IMR-90 (cell line): ENCODE results near the gene PAFAH1B1. TPM values are rescaled to one million over a fixed set of nuclear protein-coding genes. Genes with fewer than 3 reads are reported as not detected.

ENCODE experiments used
- ATAC-seq: fragments of 200-7000 bp; cut with Tn5 transposase; 2 replicates; pipeline ENCODE4 v1.9.1; 2020; ENCODE audit warnings: low read depth, mild to moderate bottlenecking, moderate library complexity
- BruUV-seq: library from RNA; stranded (reverse); fragments of 400-500 nt; replicated peaks from 2 replicates; lab custom pipeline; 2021; lab: Mats Ljungman, UMichigan
- CTCF ChIA-PET: fragments of 300-600 bp; formaldehyde crosslinking; extraction: SDS; loops from one replicate; lab custom pipeline; 2021; ENCODE audit warnings: antibody characterized with exemption; lab: Yijun Ruan, JAX
- POLR2A ChIA-PET: fragments of 300-600 bp; sonication (Branson Sonifier 250); formaldehyde crosslinking; loops from one replicate; lab custom pipeline; 2022; ENCODE audit warnings: antibody characterized with exemption; ENCODE audit not compliant: unreplicated experiment; lab: Charles Lee
- DNase-seq: peaks from one replicate; pipeline ENCODE4 v3.0.0; 2013
- H2AFZ ChIP-seq: replicated peaks from 2 replicates; pipeline ENCODE3; 2013; ENCODE audit warnings: low read length, mild to moderate bottlenecking; ENCODE audit not compliant: poor library complexity
- H2AK5ac ChIP-seq: 2 replicates; pipeline ENCODE4 v1.6.1; 2013; ENCODE audit warnings: low read depth, low read length, inconsistent platforms
- H2AK9ac ChIP-seq: replicated peaks from 2 replicates; pipeline ENCODE3; 2013; ENCODE audit warnings: mild to moderate bottlenecking, low read depth, low read length, moderate library complexity; ENCODE audit not compliant: poor library complexity
- H2BK120ac ChIP-seq: 2 replicates; pipeline ENCODE4 v1.6.1; 2013; ENCODE audit warnings: low read depth, low read length, inconsistent platforms
- H2BK15ac ChIP-seq: 3 replicates; pipeline ENCODE4 v1.6.1; 2013; ENCODE audit warnings: low read depth, low read length, inconsistent platforms
- H2BK20ac ChIP-seq: 2 replicates; pipeline ENCODE4 v1.6.1; 2013; ENCODE audit warnings: low read depth, mild to moderate bottlenecking, inconsistent platforms, low read length, moderate library complexity
- H2BK5ac ChIP-seq: 2 replicates; pipeline ENCODE4 v1.6.1; 2013; ENCODE audit warnings: mild to moderate bottlenecking, low read depth, low read length, inconsistent platforms; ENCODE audit not compliant: poor library complexity, severe bottlenecking
- H3K14ac ChIP-seq: replicated peaks from 2 replicates; pipeline ENCODE4 v1.6.1; 2013; ENCODE audit warnings: low read depth, low read length, inconsistent platforms
- H3K18ac ChIP-seq: 2 replicates; pipeline ENCODE4 v1.6.1; 2013; ENCODE audit warnings: low read depth, low read length, control low read depth
- H3K23ac ChIP-seq: 2 replicates; pipeline ENCODE4 v1.6.1; 2013; ENCODE audit warnings: low read depth, low read length, inconsistent platforms
- H3K27ac ChIP-seq: 2 replicates; pipeline ENCODE4 v1.5.1; 2013; ENCODE audit warnings: mild to moderate bottlenecking, control low read depth, low read length; ENCODE audit not compliant: insufficient read depth
- H3K27me3 ChIP-seq: 2 replicates; pipeline ENCODE4 v1.6.1; 2013; ENCODE audit warnings: low read length; ENCODE audit not compliant: control insufficient read depth, insufficient read depth
- H3K36me3 ChIP-seq: 2 replicates; pipeline ENCODE4 v1.6.1; 2013; ENCODE audit warnings: low read length, mixed read lengths; ENCODE audit not compliant: control insufficient read depth, insufficient read depth
- H3K4ac ChIP-seq: 2 replicates; pipeline ENCODE4 v1.6.1; 2013; ENCODE audit warnings: low read depth, low read length, inconsistent platforms
- H3K4me1 ChIP-seq: 2 replicates; pipeline ENCODE4 v1.6.1; 2013; ENCODE audit warnings: low read length, mixed read lengths; ENCODE audit not compliant: control insufficient read depth, insufficient read depth
- H3K4me2 ChIP-seq: 2 replicates; pipeline ENCODE4 v1.6.1; 2013; ENCODE audit warnings: low read depth, mild to moderate bottlenecking, control low read depth, low read length, moderate library complexity
- H3K4me3 ChIP-seq: 2 replicates; pipeline ENCODE4 v1.5.1; 2013; ENCODE audit warnings: low read depth, mild to moderate bottlenecking, control low read depth, low read length, moderate library complexity; ENCODE audit not compliant: insufficient read depth
- H3K56ac ChIP-seq: 2 replicates; pipeline ENCODE4 v1.6.1; 2013; ENCODE audit warnings: low read length, inconsistent platforms; ENCODE audit not compliant: insufficient read depth; ENCODE audit errors: extremely low read depth
- H3K79me1 ChIP-seq, 2 experiments: 2 replicates each; pipeline ENCODE4 v1.6.1; 2013; ENCODE audit warnings: low read length in 2 of 2, inconsistent platforms in 1 of 2, low read depth in 1 of 2
- H3K9ac ChIP-seq: 2 replicates; pipeline ENCODE4 v1.6.1; 2013; ENCODE audit warnings: low read depth, low read length, control low read depth
- H3K9me1 ChIP-seq: 2 replicates; pipeline ENCODE4 v1.6.1; 2013; ENCODE audit warnings: low read length, inconsistent platforms; ENCODE audit not compliant: insufficient read depth
- H3K9me3 ChIP-seq: 2 replicates; pipeline ENCODE4 v1.6.1; 2013; ENCODE audit warnings: low read length; ENCODE audit not compliant: control insufficient read depth, insufficient read depth
- H4K20me1 ChIP-seq: 2 replicates; pipeline ENCODE4 v1.6.1; 2013; ENCODE audit warnings: low read length, inconsistent platforms; ENCODE audit not compliant: insufficient read depth
- H4K5ac ChIP-seq: 2 replicates; pipeline ENCODE4 v1.6.1; 2013; ENCODE audit warnings: mild to moderate bottlenecking, low read depth, low read length, control low read depth
- H4K8ac ChIP-seq, 2 experiments: 2 replicates each; pipeline ENCODE4 v1.6.1; 2013; ENCODE audit warnings: low read depth in 2 of 2, low read length in 2 of 2, control low read depth in 1 of 2, inconsistent platforms in 1 of 2
- H4K91ac ChIP-seq: 2 replicates; pipeline ENCODE4 v1.6.1; 2013; ENCODE audit warnings: low read depth, low read length, inconsistent platforms; ENCODE audit not compliant: insufficient read depth
- BHLHE40 ChIP-seq: fragments of 150-350 bp; IDR thresholded peaks from 2 replicates; pipeline ENCODE4 v1.6.1; 2016; ENCODE audit warnings: mild to moderate bottlenecking, low read depth, low read length
- CEBPB ChIP-seq: IDR thresholded peaks from 2 replicates; pipeline ENCODE4 v1.6.1; 2012; ENCODE audit warnings: low read depth, low read length, improper control_type of control experiment
- CHD1 ChIP-seq: IDR thresholded peaks from 2 replicates; pipeline ENCODE4 v1.6.1; 2012; ENCODE audit warnings: low read depth, low read length, improper control_type of control experiment
- CTCF ChIP-seq: conservative IDR thresholded peaks from 2 replicates; pipeline ENCODE4 v1.5.1; 2012; ENCODE audit warnings: mild to moderate bottlenecking, low read depth, low read length, improper control_type of control experiment
- ELK1 ChIP-seq: fragments of 150-350 bp; IDR thresholded peaks from 2 replicates; pipeline ENCODE4 v1.6.1; 2016; ENCODE audit warnings: low read depth, mild to moderate bottlenecking, low read length, moderate library complexity, borderline replicate concordance
- FOS ChIP-seq: fragments of 150-350 bp; IDR thresholded peaks from 2 replicates; pipeline ENCODE4 v1.6.1; 2016; ENCODE audit warnings: low read depth, low read length
- MAFK ChIP-seq: IDR thresholded peaks from 2 replicates; pipeline ENCODE4 v1.6.1; 2012; ENCODE audit warnings: low read depth, low read length, improper control_type of control experiment
- MAZ ChIP-seq: IDR thresholded peaks from 2 replicates; pipeline ENCODE4 v1.6.1; 2012; ENCODE audit warnings: low read depth, mild to moderate bottlenecking, low read length, improper control_type of control experiment, moderate library complexity, borderline replicate concordance
- MXI1 ChIP-seq: IDR thresholded peaks from 2 replicates; pipeline ENCODE4 v1.6.1; 2012; ENCODE audit warnings: low read depth, mild to moderate bottlenecking, low read length, moderate library complexity, borderline replicate concordance
- NFE2L2 ChIP-seq: fragments of 150-350 bp; IDR thresholded peaks from 2 replicates; pipeline ENCODE4 v1.6.1; 2016; ENCODE audit warnings: low read depth, mild to moderate bottlenecking, low read length
- POLR2A ChIP-seq: IDR thresholded peaks from 2 replicates; pipeline ENCODE4 v1.6.1; 2012; ENCODE audit warnings: mild to moderate bottlenecking, low read depth, low read length
- RAD21 ChIP-seq: IDR thresholded peaks from 2 replicates; pipeline ENCODE4 v1.6.1; 2012; ENCODE audit warnings: low read length, improper control_type of control experiment
- RCOR1 ChIP-seq: IDR thresholded peaks from 2 replicates; pipeline ENCODE4 v1.6.1; 2012; ENCODE audit warnings: mild to moderate bottlenecking, low read length, improper control_type of control experiment; ENCODE audit not compliant: insufficient replicate concordance
- RFX5 ChIP-seq: IDR thresholded peaks from 2 replicates; pipeline ENCODE4 v1.8.0; 2012; ENCODE audit warnings: low read depth, mild to moderate bottlenecking, low read length, moderate library complexity
- SMC3 ChIP-seq: fragments of 150-350 bp; IDR thresholded peaks from 2 replicates; pipeline ENCODE4 v1.6.1; 2016; ENCODE audit warnings: low read depth, mild to moderate bottlenecking, antibody characterized with exemption, low read length, moderate library complexity
- USF2 ChIP-seq: fragments of 150-350 bp; IDR thresholded peaks from 2 replicates; pipeline ENCODE4 v1.6.1; 2017; ENCODE audit warnings: mild to moderate bottlenecking, antibody characterized with exemption, low read length, low read depth
- WGBS, 2 experiments: methylation state at CpG; one replicate each; pipeline versions ENCODE4 v1.1.5 to v1.1.7; 2013; ENCODE audit warnings: missing lambda C conversion rate in 2 of 2; ENCODE audit not compliant: insufficient read length in 1 of 2; ENCODE audit errors: extremely low coverage in 2 of 2; 5-methylcytosine and 5-hydroxymethylcytosine counted together
- dilution Hi-C: fragments of 300-500 bp; cut with HindIII; formaldehyde crosslinking; loops from one replicate; pipeline ENCODE4 v1.14.3; 2018; ENCODE audit warnings: low sequenced_read_pairs; ENCODE audit not compliant: unreplicated experiment
- in situ Hi-C: fragments of 300-500 bp; cut with MboI; formaldehyde crosslinking; loops from 3 replicates; pipeline ENCODE4 v1.14.3; 2019; ENCODE audit warnings: low sequenced_read_pairs, inconsistent platforms, mixed read lengths
- intact Hi-C: fragments of 100-400 bp; cut with micrococcal nuclease; formaldehyde crosslinking; loops from 2 replicates; pipeline ENCODE4 v1.10.0; 2022
- polyA plus RNA-seq, 3 experiments: library from polyadenylated mRNA; depleted of rRNA; stranded (reverse); fragments of >200 nt; gene quantifications; 2 replicates each; pipeline ENCODE4 v1.2.3, GENCODE V29; 2012; ENCODE audit warnings: low replicate concordance in 1 of 3
- total RNA-seq: library from RNA; depleted of rRNA; stranded (reverse); fragments of >200 nt; gene quantifications from 2 replicates; pipeline ENCODE4 v1.2.3, GENCODE V29; 2012

Gene PAFAH1B1
- total and polyA plus RNA-seq, 2 of the 4 experiments (the other 2 are of a cell fraction) = 64.5 to 127 TPM

GRCh38 chr17:2582493-2582892 lies 11.0 kb upstream of the PAFAH1B1 start:
- Histone ChIP-seq H2BK20ac (no peak overlapping the region), H3K18ac (no peak overlapping the region), H3K9ac (no peak overlapping the region), H3K27ac (no peak overlapping the region), H3K4me3 (no peak overlapping the region), H2AK9ac (no peak overlapping the region), H3K14ac (no peak overlapping the region), H2BK120ac (no peak overlapping the region), H3K9me3 (no peaks in the 10 kb centered on the region), H3K4me1 (no peaks in the 10 kb centered on the region), H3K9me1 (no peaks in the 10 kb centered on the region), H3K56ac (no peak overlapping the region), H4K91ac (no peak overlapping the region), H4K8ac (no peak overlapping the region), H2AK5ac (no peak overlapping the region), H3K23ac (no peak overlapping the region), H3K4ac (no peak overlapping the region), H2AFZ (no peak overlapping the region), H4K5ac (no peak overlapping the region), H3K4me2 (no peak overlapping the region), H2BK5ac (no peak overlapping the region), H4K20me1 (no peaks in the 10 kb centered on the region), H3K79me1 (no peaks in the 10 kb centered on the region), H3K27me3 (peaks cover 7% of the 10 kb centered on the region), H2BK15ac (no peak overlapping the region), H3K36me3 (no peaks in the 10 kb centered on the region)
- CTCF ChIA-PET = no interaction called here
- intact Hi-C loops (no loop called here), dilution Hi-C loops (no loop called here), in situ Hi-C loops (no loop called here)
- TF ChIP-seq SMC3 (no peak), BHLHE40 (no peak), RCOR1 (no peak), MAFK (no peak), RAD21 (no peak), MAZ (no peak), RFX5 (no peak), CEBPB (no peak), ELK1 (no peak), CTCF (no peak), FOS (no peak), CHD1 (no peak), USF2 (no peak), MXI1 (no peak), POLR2A (no peak), NFE2L2 (no peak)
- no CpG with 5 or more reads among the region's 18 CpGs for WGBS, 2 experiments
- no TSS peak for BruUV-seq
- ATAC-seq = no peak
- no peak for DNase-seq
- POLR2A ChIA-PET = no interaction called here
